ENCODE data around the gene CAB39L.

DNA sequence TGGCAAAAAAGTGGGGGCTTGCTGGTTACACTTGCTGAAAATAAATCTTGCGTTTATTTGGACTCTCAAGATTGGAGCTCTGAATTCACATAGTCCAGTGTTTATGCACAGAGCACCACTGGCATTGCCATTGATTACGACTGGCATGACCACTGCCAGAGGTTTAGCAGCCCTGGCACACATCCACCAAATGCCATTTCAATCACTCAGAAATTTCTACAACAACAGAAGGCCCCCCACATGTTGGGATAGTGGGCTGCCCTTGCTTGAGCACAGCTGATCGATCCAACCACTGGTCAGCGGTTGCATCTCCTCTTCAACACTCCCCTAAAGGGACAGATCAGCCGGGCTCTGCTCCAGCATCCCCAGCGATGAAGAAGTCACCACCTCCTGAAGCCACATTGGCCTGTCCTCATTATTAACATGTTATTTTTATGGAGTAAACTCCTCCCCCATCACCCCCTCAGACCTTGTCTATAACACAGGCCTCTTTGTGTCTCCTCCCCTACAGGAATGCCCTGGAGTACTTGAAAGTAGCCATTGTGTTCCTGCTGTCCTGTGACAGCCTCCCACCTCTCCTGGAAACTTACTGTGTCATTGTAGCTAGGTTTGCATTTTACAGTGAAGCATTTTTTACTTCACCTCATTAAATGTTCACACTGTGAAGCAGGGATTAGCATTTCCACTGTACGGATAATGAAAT, 144.8 kb downstream of the CAB39L start:
- no peak for TF ChIP-seq MXI1 (IDR thresholded peaks at IDR 0.05; ENCODE audit: low read depth, low read length)
- no peak for TF ChIP-seq ZNF780A (CRISPR knock-in tag; IDR thresholded peaks at IDR 0.05)
- no peak for TF ChIP-seq KLF10 (CRISPR knock-in tag; IDR thresholded peaks at IDR 0.05)
- TF ChIP-seq CEBPB (tag; IDR thresholded peaks at IDR 0.05) = no peak
- TF ChIP-seq, protein P1, sequence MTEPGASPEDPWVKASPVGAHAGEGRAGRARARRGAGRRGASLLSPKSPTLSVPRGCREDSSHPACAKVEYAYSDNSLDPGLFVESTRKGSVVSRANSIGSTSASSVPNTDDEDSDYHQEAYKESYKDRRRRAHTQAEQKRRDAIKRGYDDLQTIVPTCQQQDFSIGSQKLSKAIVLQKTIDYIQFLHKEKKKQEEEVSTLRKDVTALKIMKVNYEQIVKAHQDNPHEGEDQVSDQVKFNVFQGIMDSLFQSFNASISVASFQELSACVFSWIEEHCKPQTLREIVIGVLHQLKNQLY (CRISPR knock-in tag; conservative IDR thresholded peaks at IDR 0.05) = no peak
- TF ChIP-seq, protein P2, sequence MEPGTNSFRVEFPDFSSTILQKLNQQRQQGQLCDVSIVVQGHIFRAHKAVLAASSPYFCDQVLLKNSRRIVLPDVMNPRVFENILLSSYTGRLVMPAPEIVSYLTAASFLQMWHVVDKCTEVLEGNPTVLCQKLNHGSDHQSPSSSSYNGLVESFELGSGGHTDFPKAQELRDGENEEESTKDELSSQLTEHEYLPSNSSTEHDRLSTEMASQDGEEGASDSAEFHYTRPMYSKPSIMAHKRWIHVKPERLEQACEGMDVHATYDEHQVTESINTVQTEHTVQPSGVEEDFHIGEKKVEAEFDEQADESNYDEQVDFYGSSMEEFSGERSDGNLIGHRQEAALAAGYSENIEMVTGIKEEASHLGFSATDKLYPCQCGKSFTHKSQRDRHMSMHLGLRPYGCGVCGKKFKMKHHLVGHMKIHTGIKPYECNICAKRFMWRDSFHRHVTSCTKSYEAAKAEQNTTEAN (CRISPR knock-in tag; IDR thresholded peaks at IDR 0.05) = no peak
- TF ChIP-seq E2F5 (CRISPR knock-in tag; IDR thresholded peaks at IDR 0.05) = no peak
- TF ChIP-seq EZH2 (IDR thresholded peaks at IDR 0.05; ENCODE audit: borderline replicate concordance, low read depth, low read length) = no peak
- no peak for TF ChIP-seq ERF (CRISPR knock-in tag; IDR thresholded peaks at IDR 0.05)
- TF ChIP-seq, protein P3, sequence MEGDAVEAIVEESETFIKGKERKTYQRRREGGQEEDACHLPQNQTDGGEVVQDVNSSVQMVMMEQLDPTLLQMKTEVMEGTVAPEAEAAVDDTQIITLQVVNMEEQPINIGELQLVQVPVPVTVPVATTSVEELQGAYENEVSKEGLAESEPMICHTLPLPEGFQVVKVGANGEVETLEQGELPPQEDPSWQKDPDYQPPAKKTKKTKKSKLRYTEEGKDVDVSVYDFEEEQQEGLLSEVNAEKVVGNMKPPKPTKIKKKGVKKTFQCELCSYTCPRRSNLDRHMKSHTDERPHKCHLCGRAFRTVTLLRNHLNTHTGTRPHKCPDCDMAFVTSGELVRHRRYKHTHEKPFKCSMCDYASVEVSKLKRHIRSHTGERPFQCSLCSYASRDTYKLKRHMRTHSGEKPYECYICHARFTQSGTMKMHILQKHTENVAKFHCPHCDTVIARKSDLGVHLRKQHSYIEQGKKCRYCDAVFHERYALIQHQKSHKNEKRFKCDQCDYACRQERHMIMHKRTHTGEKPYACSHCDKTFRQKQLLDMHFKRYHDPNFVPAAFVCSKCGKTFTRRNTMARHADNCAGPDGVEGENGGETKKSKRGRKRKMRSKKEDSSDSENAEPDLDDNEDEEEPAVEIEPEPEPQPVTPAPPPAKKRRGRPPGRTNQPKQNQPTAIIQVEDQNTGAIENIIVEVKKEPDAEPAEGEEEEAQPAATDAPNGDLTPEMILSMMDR (IDR thresholded peaks at IDR 0.05 in 2 of 3, conservative IDR thresholded peaks at IDR 0.05 in 1 of 3; ENCODE audit: insufficient read depth in 2 of 3, low read depth in 1 of 3, low read length in 3 of 3) = no peak
- TF ChIP-seq ZBTB7A (IDR thresholded peaks at IDR 0.05; ENCODE audit: borderline replicate concordance, control insufficient read depth, low read depth, low read length) = no peak
- TF ChIP-seq CHD4 (IDR thresholded peaks at IDR 0.05; ENCODE audit: insufficient read depth, insufficient replicate concordance, low read depth, low read length, poor library complexity, severe bottlenecking) = no peak
- no peak for TF ChIP-seq ZC3H4 (CRISPR knock-in tag; IDR thresholded peaks at IDR 0.05; ENCODE audit: borderline replicate concordance)

Data from K562 (cell line).